BE2C (cell line): ENCODE measurements around the gene WNT3.

Experiments used
- DNase-seq: peaks from one replicate; pipeline ENCODE4 v3.0.0-alpha.2; 2020
- H3K27me3 ChIP-seq: fragments of 250-450 bp; sonication (Bioruptor Pico); 2 replicates; pipeline ENCODE4 v1.5.1; 2020; ENCODE audit warnings: mild to moderate bottlenecking
- H3K36me3 ChIP-seq: fragments of 250-450 bp; sonication (Bioruptor Pico); 2 replicates; pipeline ENCODE4 v1.5.1; 2020; ENCODE audit warnings: mild to moderate bottlenecking
- H3K4me1 ChIP-seq: fragments of 250-450 bp; sonication (Bioruptor Pico); 2 replicates; pipeline ENCODE4 v1.5.1; 2020
- H3K4me3 ChIP-seq: 2 replicates; pipeline ENCODE4 v1.5.1; 2011; ENCODE audit warnings: low read depth, low read length
- H3K9me3 ChIP-seq: fragments of 250-450 bp; sonication (Bioruptor Pico); 2 replicates; pipeline ENCODE4 v1.5.1; 2020
- CTCF ChIP-seq: IDR thresholded peaks from 2 replicates; pipeline ENCODE4 v1.5.1; 2012; ENCODE audit warnings: mild to moderate bottlenecking, low read depth, low read length

The WNT3 gene

GRCh38 chr17:46862949-46863348 lies 44.5 kb upstream of the WNT3 start:
- Histone ChIP-seq H3K36me3 (no peaks in the 10 kb centered on the region), H3K27me3 (no peaks in the 10 kb centered on the region), H3K9me3 (no peaks in the 10 kb centered on the region), H3K4me1 (no peaks in the 10 kb centered on the region), H3K4me3 (no peak overlapping the region)
- TF ChIP-seq CTCF = no peak
- DNase-seq = no peak

- no peaks in the 10 kb centered on the region for H3K27me3 ChIP-seq
- no peaks in the 10 kb centered on the region for H3K9me3 ChIP-seq
- no peak for DNase-seq
- H3K4me1 ChIP-seq = no peaks in the 10 kb centered on the region
- H3K4me3 ChIP-seq = no peak overlapping the region
- H3K36me3 ChIP-seq = no peaks in the 10 kb centered on the region
- TF ChIP-seq CTCF = no peak
These were observed 41.5 kb upstream of the WNT3 start for GRCh38 chr17:46859996-46860395.

GRCh38 chr17:46857600-46857999 lies 39.1 kb upstream of the WNT3 start:
- H3K4me3 ChIP-seq = no peak overlapping the region
- no peaks in the 10 kb centered on the region for H3K9me3 ChIP-seq
- H3K36me3 ChIP-seq = no peaks in the 10 kb centered on the region
- H3K27me3 ChIP-seq = peaks cover 4% of the 10 kb centered on the region
- DNase-seq = no peak
- H3K4me1 ChIP-seq = no peaks in the 10 kb centered on the region
- no peak for TF ChIP-seq CTCF

GRCh38 chr17:46854948-46855347 lies 36.5 kb upstream of the WNT3 start:
- Histone ChIP-seq H3K9me3 (no peaks in the 10 kb centered on the region), H3K4me3 (no peak overlapping the region), H3K36me3 (no peaks in the 10 kb centered on the region), H3K4me1 (no peaks in the 10 kb centered on the region), H3K27me3 (peaks cover 28% of the 10 kb centered on the region)
- no peak for DNase-seq
- no peak for TF ChIP-seq CTCF

- peaks cover 29% of the 10 kb centered on the region for H3K27me3 ChIP-seq
- TF ChIP-seq CTCF = no peak
- H3K4me1 ChIP-seq = no peaks in the 10 kb centered on the region
- DNase-seq = no peak
- no peaks in the 10 kb centered on the region for H3K36me3 ChIP-seq
- no peaks in the 10 kb centered on the region for H3K9me3 ChIP-seq
- H3K4me3 ChIP-seq = no peak overlapping the region
These were observed 36.0 kb upstream of the WNT3 start for GRCh38 chr17:46854515-46854914.

GRCh38 chr17:46853896-46854444 lies 35.5 kb upstream of the WNT3 start:
- H3K4me1 ChIP-seq = no peaks in the 10 kb centered on the region
- TF ChIP-seq CTCF = no peak
- no peak overlapping the region for H3K4me3 ChIP-seq
- peaks cover 29% of the 10 kb centered on the region for H3K27me3 ChIP-seq
- H3K9me3 ChIP-seq = no peaks in the 10 kb centered on the region
- DNase-seq = no peak
- H3K36me3 ChIP-seq = no peaks in the 10 kb centered on the region
